HepG2 (cell line): Measurements from ENCODE around the gene CYB5B. TPM values are rescaled to one million over a fixed set of nuclear protein-coding genes. Genes with fewer than 3 reads are reported as not detected.

Source experiments
- HOXA5 ChIP-seq: sonication (generic); formaldehyde crosslinking; IDR thresholded peaks from 2 replicates; pipeline ENCODE4 v1.4.0; 2020; ENCODE audit warnings: missing genetic modification reagents
- KDM5A ChIP-seq: fragments of 200-600 bp; sonication (generic); IDR thresholded peaks from 2 replicates; pipeline ENCODE4 v1.7.0; 2018; ENCODE audit warnings: antibody characterized with exemption, mild to moderate bottlenecking, low read length, borderline replicate concordance
- MAFK ChIP-seq, 2 experiments: IDR thresholded peaks in 1 of 2; conservative IDR thresholded peaks in 1 of 2; 2 replicates each; pipeline ENCODE4 v1.6.1; 2011; ENCODE audit warnings: improper control_type of control experiment in 2 of 2, low read length in 2 of 2
- NCOA1 ChIP-seq: sonication (generic); formaldehyde crosslinking; IDR thresholded peaks from 2 replicates; pipeline ENCODE4 v1.9.0; 2021; ENCODE audit warnings: missing genetic modification reagents
- NFE2 ChIP-seq: sonication (generic); formaldehyde crosslinking; IDR thresholded peaks from 2 replicates; pipeline ENCODE4 v1.4.0; 2020; ENCODE audit warnings: missing genetic modification reagents
- PHF21A ChIP-seq: sonication (generic); formaldehyde crosslinking; IDR thresholded peaks from 2 replicates; pipeline ENCODE4 v1.5.0; 2020; ENCODE audit warnings: mild to moderate bottlenecking, missing genetic modification reagents
- SMAD3 ChIP-seq: sonication (generic); formaldehyde crosslinking; IDR thresholded peaks from 2 replicates; pipeline ENCODE4 v1.4.0; 2020; ENCODE audit warnings: missing genetic modification reagents
- TAF15 ChIP-seq: fragments of 200-400 bp; formaldehyde crosslinking; IDR thresholded peaks from one replicate; pipeline ENCODE4 v1.6.1; 2018; ENCODE audit warnings: mild to moderate bottlenecking, low read depth, low read length; ENCODE audit not compliant: poor library complexity, severe bottlenecking
- YY1 ChIP-seq: IDR thresholded peaks from 2 replicates; pipeline ENCODE4 v1.6.1; 2011; ENCODE audit warnings: low read length, low read depth, moderate library complexity, mild to moderate bottlenecking; ENCODE audit not compliant: insufficient read depth, insufficient replicate concordance
- ZNF333 ChIP-seq: sonication (generic); formaldehyde crosslinking; IDR thresholded peaks from 2 replicates; pipeline ENCODE4 v1.4.0; 2020; ENCODE audit warnings: mild to moderate bottlenecking, missing genetic modification reagents, borderline replicate concordance
- ZNF563 ChIP-seq: sonication (generic); formaldehyde crosslinking; IDR thresholded peaks from 2 replicates; pipeline ENCODE4 v1.8.0; 2022; ENCODE audit warnings: mild to moderate bottlenecking, moderate library complexity, missing genetic modification reagents
- ZNF713 ChIP-seq: sonication (generic); formaldehyde crosslinking; IDR thresholded peaks from 2 replicates; pipeline ENCODE4 v1.4.0; 2020; ENCODE audit warnings: mild to moderate bottlenecking, missing genetic modification reagents
- ZNF788 ChIP-seq: sonication (generic); formaldehyde crosslinking; IDR thresholded peaks from 2 replicates; pipeline ENCODE4 v1.5.0; 2020; ENCODE audit warnings: mild to moderate bottlenecking, missing genetic modification reagents, borderline replicate concordance
- polyA plus RNA-seq, 8 experiments: library from polyadenylated mRNA; depleted of rRNA in 3 of 8; stranded (reverse) in 7 of 8; unstranded in 1 of 8; fragments of >200 nt; fragmentation: Illumina TruSeq in 4 of 8; extraction: Trizol in 4 of 8; gene quantifications; 2 replicates each; pipeline versions ENCODE4 v1.2.1 to v1.2.3, GENCODE V29; 2011 to 2016; ENCODE audit warnings: low read depth in 4 of 8, missing spikeins in 1 of 8, mixed read lengths in 1 of 8; ENCODE audit not compliant: insufficient read depth in 1 of 8
- total RNA-seq, 5 experiments: library from RNA; depleted of rRNA; stranded (reverse); fragments of >200 nt; fragmentation: Illumina TruSeq; extraction: Trizol; gene quantifications; 2 replicates each; pipeline ENCODE4 v1.2.3, GENCODE V29; 2016; ENCODE audit warnings: low read depth in 1 of 5
- TF ChIP-seq, protein P1 (sequence below): sonication (generic); formaldehyde crosslinking; IDR thresholded peaks from 2 replicates; pipeline ENCODE4 v1.5.0; 2020; ENCODE audit warnings: mild to moderate bottlenecking, missing genetic modification reagents, borderline replicate concordance
- TF ChIP-seq, protein P2 (sequence below): IDR thresholded peaks from 2 replicates; pipeline ENCODE4 v1.6.1; 2016; ENCODE audit warnings: missing compliant biosample characterization, missing genetic modification reagents, borderline replicate concordance
- TF ChIP-seq, protein P3 (sequence below): IDR thresholded peaks from 2 replicates; pipeline ENCODE4 v1.6.1; 2016; ENCODE audit warnings: control low read depth
- TF ChIP-seq, protein P4 (sequence below): sonication (generic); formaldehyde crosslinking; IDR thresholded peaks from 2 replicates; pipeline ENCODE4 v1.4.0; 2020; ENCODE audit warnings: missing genetic modification reagents, borderline replicate concordance
- TF ChIP-seq, protein P5 (sequence below): sonication (generic); formaldehyde crosslinking; IDR thresholded peaks from 2 replicates; pipeline ENCODE4 v1.5.1; 2020; ENCODE audit warnings: mild to moderate bottlenecking, missing genetic modification reagents, moderate library complexity

Gene CYB5B
- total and polyA plus RNA-seq, 2 of the 13 experiments (the other 11 are each of a cell fraction or from before 2014, with no cell fraction given) = 234 to 432 TPM

DNA sequence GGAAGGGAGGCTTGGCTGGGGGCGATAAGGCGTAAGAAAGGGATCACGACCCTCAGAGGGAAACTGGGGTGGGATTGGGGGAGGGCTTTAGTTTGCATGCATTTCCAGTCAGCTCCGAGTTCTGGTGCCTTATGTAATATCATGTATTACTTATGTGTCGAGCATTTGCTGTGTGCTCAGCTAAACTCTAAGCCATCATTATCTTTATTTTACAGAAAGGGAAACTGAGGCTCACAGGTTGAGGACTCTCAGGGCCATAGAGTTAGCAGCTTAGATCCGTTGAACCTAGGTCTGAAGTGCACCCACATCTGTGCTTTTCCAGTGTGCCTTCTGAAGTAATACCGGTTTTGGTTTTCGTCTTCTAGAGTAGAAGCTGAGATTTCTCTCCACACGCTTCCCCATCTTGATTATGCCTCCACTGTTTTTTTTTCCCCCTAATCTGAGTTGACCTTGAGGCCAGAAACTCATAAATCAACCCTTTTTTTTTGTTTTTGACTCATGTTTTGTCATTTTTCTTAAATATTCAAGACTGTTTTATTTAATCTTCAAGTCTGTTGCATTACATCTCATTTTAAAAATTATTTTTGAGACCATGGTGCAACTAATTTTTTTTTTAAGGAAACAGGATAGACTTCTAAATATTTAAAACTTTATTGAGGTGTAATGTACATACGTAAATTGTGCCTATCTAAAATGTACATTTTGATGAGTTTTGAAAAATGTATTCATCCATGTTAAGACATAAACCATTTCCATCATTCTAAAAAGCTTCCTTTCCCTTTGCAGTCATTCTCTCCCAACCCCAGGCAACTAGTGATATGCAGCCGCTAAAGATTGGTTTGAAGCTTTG lies 741 bp downstream of the CYB5B start (continued):
- TF ChIP-seq YY1 (no peak), MAFK (conservative IDR thresholded peaks at IDR 0.05 in 1 of 2, IDR thresholded peaks at IDR 0.05 in 1 of 2; ENCODE audit: low read length in 2 of 2) (no peak), PHF21A (CRISPR knock-in tag) (no peak), ZNF788 (CRISPR knock-in tag) (0 out of 2 replicates have a peak, but pooled peaks have one; percentile 33), NFE2 (no peak), ZNF563 (0 out of 2 replicates have a peak, but pooled peaks have one; percentile 42), TAF15 (no peak), HOXA5 (CRISPR knock-in tag) (no peak), KDM5A (no peak), ZNF713 (CRISPR knock-in tag) (0 out of 2 replicates have a peak, but pooled peaks have one; percentile 4), ZNF333 (CRISPR knock-in tag) (no peak), NCOA1 (CRISPR knock-in tag) (0 out of 2 replicates have a peak, but pooled peaks have one; percentile 5), SMAD3 (CRISPR knock-in tag) (no peak)
- TF ChIP-seq, protein P1, sequence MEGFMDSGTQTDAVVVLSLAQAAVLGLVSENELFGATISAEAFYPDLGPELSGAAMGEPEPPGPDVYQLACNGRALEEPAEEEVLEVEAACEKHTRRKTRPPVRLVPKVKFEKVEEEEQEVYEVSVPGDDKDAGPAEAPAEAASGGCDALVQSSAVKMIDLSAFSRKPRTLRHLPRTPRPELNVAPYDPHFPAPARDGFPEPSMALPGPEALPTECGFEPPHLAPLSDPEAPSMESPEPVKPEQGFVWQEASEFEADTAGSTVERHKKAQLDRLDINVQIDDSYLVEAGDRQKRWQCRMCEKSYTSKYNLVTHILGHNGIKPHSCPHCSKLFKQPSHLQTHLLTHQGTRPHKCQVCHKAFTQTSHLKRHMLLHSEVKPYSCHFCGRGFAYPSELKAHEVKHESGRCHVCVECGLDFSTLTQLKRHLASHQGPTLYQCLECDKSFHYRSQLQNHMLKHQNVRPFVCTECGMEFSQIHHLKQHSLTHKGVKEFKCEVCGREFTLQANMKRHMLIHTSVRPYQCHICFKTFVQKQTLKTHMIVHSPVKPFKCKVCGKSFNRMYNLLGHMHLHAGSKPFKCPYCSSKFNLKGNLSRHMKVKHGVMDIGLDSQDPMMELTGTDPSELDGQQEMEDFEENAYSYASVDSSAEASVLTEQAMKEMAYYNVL (CRISPR knock-in tag) = 0 out of 2 replicates have a peak, but pooled peaks have one; percentile 5
- TF ChIP-seq, protein P2, sequence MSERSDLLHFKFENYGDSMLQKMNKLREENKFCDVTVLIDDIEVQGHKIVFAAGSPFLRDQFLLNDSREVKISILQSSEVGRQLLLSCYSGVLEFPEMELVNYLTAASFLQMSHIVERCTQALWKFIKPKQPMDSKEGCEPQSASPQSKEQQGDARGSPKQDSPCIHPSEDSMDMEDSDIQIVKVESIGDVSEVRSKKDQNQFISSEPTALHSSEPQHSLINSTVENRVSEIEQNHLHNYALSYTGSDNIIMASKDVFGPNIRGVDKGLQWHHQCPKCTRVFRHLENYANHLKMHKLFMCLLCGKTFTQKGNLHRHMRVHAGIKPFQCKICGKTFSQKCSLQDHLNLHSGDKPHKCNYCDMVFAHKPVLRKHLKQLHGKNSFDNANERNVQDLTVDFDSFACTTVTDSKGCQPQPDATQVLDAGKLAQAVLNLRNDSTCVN = 0 out of 2 replicates have a peak, but pooled peaks have one; percentile 35
- TF ChIP-seq, protein P3, sequence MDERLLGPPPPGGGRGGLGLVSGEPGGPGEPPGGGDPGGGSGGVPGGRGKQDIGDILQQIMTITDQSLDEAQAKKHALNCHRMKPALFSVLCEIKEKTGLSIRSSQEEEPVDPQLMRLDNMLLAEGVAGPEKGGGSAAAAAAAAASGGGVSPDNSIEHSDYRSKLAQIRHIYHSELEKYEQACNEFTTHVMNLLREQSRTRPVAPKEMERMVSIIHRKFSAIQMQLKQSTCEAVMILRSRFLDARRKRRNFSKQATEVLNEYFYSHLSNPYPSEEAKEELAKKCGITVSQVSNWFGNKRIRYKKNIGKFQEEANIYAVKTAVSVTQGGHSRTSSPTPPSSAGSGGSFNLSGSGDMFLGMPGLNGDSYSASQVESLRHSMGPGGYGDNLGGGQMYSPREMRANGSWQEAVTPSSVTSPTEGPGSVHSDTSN = no peak
- TF ChIP-seq, protein P4, sequence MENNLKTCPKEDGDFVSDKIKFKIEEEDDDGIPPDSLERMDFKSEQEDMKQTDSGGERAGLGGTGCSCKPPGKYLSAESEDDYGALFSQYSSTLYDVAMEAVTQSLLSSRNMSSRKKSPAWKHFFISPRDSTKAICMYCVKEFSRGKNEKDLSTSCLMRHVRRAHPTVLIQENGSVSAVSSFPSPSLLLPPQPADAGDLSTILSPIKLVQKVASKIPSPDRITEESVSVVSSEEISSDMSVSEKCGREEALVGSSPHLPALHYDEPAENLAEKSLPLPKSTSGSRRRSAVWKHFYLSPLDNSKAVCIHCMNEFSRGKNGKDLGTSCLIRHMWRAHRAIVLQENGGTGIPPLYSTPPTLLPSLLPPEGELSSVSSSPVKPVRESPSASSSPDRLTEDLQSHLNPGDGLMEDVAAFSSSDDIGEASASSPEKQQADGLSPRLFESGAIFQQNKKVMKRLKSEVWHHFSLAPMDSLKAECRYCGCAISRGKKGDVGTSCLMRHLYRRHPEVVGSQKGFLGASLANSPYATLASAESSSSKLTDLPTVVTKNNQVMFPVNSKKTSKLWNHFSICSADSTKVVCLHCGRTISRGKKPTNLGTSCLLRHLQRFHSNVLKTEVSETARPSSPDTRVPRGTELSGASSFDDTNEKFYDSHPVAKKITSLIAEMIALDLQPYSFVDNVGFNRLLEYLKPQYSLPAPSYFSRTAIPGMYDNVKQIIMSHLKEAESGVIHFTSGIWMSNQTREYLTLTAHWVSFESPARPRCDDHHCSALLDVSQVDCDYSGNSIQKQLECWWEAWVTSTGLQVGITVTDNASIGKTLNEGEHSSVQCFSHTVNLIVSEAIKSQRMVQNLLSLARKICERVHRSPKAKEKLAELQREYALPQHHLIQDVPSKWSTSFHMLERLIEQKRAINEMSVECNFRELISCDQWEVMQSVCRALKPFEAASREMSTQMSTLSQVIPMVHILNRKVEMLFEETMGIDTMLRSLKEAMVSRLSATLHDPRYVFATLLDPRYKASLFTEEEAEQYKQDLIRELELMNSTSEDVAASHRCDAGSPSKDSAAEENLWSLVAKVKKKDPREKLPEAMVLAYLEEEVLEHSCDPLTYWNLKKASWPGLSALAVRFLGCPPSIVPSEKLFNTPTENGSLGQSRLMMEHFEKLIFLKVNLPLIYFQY (CRISPR knock-in tag) = no peak
- TF ChIP-seq, protein P5, sequence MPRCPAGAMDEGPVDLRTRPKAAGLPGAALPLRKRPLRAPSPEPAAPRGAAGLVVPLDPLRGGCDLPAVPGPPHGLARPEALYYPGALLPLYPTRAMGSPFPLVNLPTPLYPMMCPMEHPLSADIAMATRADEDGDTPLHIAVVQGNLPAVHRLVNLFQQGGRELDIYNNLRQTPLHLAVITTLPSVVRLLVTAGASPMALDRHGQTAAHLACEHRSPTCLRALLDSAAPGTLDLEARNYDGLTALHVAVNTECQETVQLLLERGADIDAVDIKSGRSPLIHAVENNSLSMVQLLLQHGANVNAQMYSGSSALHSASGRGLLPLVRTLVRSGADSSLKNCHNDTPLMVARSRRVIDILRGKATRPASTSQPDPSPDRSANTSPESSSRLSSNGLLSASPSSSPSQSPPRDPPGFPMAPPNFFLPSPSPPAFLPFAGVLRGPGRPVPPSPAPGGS (CRISPR knock-in tag) = no peak
